NCI-H1930 (cell line): ENCODE results near the gene TRPM2.

Experiments used
- DNase-seq, 2 experiments: peaks; one replicate each; lab custom pipeline; 2025; lab: John Stamatoyannopoulos, UW

TRPM2 gene

DNA sequence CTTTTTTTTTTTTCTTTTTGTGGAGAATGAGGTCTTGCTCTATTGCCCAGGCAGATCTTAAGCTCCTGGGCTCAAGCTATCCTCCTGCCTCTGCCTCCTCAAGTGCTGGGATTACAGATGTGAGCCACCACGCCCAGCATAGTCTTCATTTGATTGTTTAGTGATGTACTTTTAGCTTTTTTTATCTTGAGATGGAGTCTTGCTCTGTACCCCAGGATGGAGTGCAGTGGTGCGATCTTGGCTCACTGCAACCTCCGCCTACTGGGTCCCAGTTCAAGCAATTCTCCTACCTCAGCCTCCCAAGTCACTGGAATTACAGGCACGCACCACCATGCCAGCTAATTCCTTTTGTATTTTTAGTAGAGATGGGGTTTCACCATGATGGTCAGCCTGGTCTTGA, 77.9 kb downstream of the TRPM2 start:
- no peak for DNase-seq

- DNase-seq: no peak
Observed at GRCh38 chr21:44432841-44433790, 79.7 kb downstream of the TRPM2 start.

- DNase-seq: no peak
Observed at GRCh38 chr21:44433791-44434567, 80.6 kb downstream of the TRPM2 start.

- DNase-seq: no peak
Observed at GRCh38 chr21:44434568-44434925, 81.1 kb downstream of the TRPM2 start.

DNA sequence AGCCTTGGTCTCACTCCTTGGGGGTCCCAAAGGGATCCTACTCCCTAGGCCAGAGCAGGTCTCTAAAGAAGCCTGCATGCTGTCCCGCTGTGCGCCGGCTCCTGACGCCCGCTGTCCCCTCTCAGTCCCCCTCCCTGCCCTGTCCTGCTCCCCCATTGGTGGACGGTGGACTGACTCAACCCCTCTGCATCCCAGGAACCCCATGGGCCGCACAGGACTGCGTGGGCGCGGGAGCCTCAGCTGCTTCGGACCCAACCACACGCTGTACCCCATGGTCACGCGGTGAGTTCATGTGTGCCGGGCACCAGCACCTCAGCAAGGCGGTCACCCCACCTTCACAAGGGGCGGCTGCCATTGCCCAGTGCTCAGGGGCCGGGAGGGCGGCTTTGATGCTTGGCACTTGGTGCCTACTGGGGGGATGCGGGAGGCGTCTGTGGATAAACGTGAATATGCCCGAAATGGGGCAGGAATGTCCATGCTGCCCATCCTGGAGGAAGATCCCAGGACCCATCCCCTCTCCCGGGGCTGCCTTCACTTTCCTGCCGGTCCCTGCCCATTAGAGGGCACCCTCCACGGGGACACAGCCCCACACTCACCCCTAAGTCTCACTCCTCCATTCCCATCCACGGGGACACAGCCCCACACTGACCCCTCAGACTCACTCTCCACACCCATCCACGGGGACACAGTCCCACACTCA, 81.7 kb downstream of the TRPM2 start:
- DNase-seq: no peak

- no peak for DNase-seq
Observed at GRCh38 chr21:44436111-44436611, 82.7 kb downstream of the TRPM2 start.

DNA sequence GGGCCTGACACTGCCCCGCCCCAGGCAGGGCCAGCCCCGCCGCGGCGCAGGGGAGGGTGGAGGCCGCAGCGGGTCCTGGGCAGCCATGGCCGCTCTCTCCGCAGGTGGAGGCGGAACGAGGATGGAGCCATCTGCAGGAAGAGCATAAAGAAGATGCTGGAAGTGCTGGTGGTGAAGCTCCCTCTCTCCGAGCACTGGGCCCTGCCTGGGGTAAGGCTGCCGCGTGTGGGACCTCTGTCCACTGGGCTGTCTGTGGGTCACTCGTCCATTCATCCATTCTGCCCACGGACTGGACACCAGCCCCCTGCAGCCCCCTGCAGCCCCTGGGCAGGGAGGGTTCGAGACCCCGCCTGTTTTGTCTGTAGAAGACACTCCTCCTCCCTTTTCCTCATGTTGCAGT, 83.5 kb downstream of the TRPM2 start:
- no peak for DNase-seq

DNA sequence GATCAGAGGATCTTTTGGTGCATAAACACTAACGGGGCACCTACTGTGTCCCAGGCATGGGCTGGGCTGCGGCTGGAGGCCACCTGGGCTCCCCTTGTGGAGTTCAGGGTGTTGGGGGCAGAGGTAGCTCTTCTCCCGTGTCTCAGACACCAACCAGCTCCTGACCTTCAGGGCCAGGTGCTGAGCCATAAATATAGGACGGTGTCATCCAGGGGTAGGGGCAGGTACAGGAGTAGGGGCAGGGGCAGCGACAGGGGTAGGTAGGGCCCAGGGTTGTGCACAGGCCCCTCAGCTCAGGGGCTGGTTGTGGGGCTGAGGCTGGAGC, 83.9 kb downstream of the TRPM2 start:
- no peak for DNase-seq

DNA sequence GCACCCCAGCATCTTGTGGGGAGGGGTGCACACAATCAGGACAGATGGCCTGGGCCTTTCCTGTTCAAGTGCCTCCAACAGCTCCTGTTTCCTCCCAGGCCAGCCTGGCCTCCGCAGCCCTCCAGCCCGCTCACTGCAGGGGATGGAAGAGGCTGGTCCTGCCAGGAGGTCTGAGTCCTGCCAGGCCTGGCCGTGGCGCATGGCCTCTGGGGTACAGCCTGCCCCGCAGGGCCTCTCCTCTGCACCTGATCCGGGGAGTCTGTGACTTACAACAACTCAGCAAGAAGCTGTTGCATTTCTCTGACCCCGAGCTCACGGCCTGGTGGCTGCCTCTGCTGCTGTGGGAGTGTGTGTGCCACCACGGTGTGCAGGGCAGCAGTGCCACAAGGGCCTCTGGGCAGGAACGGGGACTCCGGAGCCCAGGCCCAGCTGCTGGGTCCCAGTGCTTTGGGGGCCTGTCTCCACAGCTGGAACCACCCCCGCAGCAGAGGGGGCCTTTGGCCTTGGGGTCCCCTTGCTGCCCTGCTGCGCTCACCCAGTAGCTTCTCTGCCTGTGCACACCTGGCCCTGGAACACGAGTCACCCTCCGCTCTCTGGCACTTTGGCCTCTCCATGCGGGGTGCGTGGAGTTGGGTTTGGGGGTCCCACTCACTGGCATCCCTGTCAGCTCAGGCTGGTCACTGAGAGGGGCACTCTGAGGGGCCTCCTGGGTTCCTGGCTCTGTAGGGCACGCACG, 84.4 kb downstream of the TRPM2 start:
- no peak for DNase-seq

DNA sequence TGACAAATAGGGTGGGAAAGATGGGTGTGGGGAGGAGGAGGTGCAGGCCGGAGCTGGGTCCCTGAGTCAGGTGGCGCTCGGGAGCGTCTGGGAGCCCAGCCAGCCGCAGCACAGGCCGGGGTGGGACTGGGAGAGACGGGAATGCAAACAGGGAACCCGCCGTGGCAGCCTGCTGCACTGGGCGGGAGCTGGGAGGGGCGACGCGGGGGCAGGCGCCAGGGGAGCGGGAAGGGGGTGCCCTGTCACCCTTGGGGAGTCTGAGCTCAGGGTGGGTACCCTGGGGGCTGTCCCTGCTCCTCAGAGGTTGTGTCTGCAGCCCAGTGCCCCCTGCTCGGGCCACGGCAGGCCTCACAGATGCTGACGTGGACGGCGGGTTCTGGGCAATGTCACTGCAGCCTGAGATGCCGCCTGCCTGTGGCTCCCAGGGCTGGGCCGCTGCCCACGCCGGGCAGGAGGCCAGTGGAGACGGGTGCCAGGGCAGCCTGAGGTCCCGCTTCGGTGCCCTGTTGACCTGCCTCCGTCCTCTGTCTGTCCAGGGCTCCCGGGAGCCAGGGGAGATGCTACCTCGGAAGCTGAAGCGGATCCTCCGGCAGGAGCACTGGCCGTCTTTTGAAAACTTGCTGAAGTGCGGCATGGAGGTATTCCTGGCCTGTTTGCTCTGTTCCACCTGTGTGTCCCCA, 85.2 kb downstream of the TRPM2 start:
- no peak for DNase-seq

GRCh38 chr21:44439211-44439600, 85.8 kb downstream of the TRPM2 start:
- no peak for DNase-seq

DNA sequence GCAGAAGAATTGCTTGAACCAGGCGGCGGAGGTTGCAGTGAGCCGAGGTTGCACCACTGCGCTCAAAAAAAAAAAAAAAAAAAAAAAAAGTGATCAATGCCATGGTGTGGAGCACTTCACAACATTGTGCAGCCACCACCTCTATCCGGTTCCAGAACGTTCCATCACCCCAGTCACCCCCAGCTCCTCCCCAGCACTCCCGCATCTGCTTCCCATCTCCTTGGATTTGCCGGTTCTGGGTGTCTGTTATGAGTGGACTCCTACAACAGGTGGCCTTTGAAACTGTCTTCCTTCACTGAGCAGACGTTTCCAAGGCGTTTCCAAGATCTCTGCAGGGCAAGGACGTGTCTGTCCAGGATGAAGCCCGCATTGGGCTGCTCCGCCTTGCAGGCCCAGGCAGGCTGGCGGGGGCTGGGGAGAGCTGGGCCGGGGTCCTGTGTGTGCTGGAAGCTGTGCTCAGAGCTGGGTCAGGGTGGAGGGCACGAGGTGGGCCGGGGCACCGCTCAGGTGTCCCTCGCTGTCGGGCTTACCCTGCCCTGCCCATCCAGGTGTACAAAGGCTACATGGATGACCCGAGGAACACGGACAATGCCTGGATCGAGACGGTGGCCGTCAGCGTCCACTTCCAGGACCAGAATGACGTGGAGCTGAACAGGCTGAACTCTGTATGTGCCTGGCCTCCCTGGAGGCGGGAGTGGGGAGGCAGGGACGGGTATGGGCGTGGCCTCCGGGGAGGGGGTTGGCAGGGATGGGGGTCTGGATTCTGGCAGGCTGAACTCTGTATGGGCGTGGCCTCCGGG, 87.0 kb downstream of the TRPM2 start:
- DNase-seq: no peak

DNA sequence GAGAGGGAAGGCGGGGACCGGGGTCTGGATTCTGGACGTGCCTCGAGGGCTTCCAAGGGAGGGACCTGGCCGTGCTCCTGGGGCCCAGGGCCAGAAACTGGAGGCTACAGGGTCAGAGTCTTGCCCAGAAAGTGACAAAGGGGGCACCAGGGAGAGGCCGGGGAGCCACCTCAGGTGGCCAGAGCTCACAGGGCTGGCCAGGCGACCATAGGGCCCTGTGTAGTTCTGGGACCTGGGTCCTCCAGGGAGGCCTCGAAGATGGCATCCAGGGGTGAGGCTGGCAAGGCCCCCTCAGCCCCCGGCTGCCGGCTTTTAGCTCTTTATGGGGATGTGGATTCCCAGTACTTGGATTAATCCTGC, 87.6 kb downstream of the TRPM2 start:
- no peak for DNase-seq

GRCh38 chr21:44441581-44442265, 88.3 kb downstream of the TRPM2 start:
- no peak for DNase-seq

DNA sequence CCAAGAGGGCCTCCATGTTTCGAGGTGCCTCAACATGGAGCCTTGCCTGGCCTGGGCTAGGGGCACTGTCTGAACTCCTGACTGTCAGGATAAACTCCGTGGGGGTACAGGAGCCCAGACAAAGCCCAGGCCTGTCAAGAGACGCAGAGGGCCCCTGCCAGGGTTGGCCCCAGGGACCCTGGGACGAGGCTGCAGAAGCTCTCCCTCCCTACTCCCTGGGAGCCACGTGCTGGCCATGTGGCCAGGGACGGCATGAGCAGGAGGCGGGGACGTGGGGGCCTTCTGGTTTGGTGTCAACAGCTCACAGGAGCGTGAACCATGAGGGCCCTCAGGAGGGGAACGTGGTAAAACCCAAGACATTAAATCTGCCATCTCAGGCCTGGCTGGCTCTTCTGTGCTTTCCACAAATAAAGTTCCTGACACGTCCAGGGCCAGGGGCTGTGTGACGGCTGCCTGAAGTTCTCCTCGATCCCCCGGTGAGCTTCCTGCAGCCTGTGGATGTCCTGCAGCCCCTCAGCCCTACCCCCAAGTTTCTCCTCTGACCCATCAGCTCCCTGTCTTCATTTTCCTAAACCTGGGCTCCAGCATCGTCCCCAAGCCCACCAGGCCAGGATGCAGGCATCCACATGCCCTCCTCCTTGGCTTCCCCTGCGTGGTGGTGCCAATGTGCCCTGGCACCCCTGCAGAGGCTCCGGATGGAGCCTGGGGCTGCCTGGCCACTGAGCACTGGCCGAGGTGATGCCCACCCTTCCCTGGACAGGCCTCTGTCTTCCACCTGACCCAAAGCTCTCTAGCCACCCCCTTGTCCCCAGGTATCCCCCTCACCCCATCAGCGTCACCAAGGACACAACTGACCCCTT, 89.1 kb downstream of the TRPM2 start:
- no peak for DNase-seq

DNA sequence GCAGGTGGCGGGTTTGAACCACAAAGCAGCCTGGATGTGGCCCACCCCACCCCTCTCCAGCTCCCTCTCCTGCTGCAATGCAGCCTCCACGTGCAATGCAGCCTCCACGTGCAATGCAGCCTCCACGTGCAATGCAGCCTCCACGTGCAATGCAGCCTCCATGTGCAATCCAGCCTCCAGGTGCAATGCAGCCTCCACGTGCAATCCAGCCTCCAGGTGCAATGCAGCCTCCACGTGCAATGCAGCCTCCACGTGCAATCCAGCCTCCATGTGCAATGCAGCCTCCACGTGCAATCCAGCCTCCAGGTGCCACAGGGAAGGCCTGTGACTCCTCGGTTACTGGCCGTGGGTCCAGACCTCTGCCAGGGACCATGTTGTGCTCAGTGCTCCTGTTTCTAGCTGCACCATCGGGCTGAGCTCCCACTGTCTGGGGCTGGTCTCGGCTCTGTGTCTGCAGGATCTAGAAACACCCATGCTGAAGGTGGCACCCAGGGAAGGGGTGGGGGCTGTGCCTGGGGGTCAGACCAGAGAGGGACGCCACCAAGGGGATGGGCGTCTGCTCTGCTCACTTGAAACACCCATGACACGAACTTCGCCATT, 90.0 kb downstream of the TRPM2 start:
- DNase-seq: no peak

DNA sequence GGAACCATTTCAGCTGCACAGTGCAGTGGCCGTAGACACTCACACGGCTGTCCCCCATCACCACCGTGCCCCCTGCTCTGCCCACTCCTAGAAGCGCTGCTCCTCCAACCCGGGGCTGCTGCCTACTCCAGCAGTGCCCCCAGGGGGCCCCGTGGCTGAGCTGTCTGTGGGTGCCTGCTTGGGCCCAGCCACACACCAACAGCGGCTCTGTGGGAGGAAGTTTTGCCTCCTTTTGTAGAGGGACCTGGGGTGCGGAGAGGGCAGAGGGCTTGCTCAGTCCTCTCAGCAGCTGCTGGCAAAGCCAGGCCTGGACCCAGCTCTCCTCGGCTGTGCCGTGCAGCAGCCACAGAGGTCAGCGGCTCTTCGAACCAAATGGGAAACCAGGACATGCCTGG, 90.5 kb downstream of the TRPM2 start:
- no peak for DNase-seq

GRCh38 chr21:44444286-44444931, 91.0 kb downstream of the TRPM2 start:
- DNase-seq: no peak
